Left ventricle myocardium inferior (tissue), 1 donor: Measurements from ENCODE around the gene GPR153. TPM values are rescaled to one million over a fixed set of nuclear protein-coding genes. Genes with fewer than 3 reads are reported as not detected.
A peak's percentile ranks its signal among the peaks of the same experiment; 100 is the strongest.

ENCODE experiments used
- DNase-seq: peaks from one replicate; pipeline ENCODE4 v3.0.0-alpha.2; 2020
- H3K27ac ChIP-seq: fragments of 200-600 bp; replicated peaks from 2 replicates; pipeline ENCODE4 v1.8.0; 2021
- H3K27me3 ChIP-seq: fragments of 200-600 bp; 2 replicates; pipeline ENCODE4 v1.8.0; 2021; ENCODE audit warnings: low read depth
- H3K36me3 ChIP-seq: fragments of 200-600 bp; 2 replicates; pipeline ENCODE4 v1.8.0; 2021
- H3K4me1 ChIP-seq: fragments of 200-600 bp; 2 replicates; pipeline ENCODE4 v1.8.0; 2021
- H3K4me3 ChIP-seq: fragments of 200-600 bp; 2 replicates; pipeline ENCODE4 v1.8.0; 2021; ENCODE audit warnings: mild to moderate bottlenecking, moderate library complexity
- H3K9me3 ChIP-seq: fragments of 200-600 bp; replicated peaks from 2 replicates; pipeline ENCODE4 v1.8.0; 2021
- intact Hi-C: fragments of 100-400 bp; cut with micrococcal nuclease; formaldehyde crosslinking; loops from one replicate; pipeline ENCODE4 v1.11.0; 2022
- total RNA-seq: library from RNA; stranded (reverse); fragmentation: NEBNext Ultra II Directional; extraction: Animal tissue kit (Norgen Biotek cat#: 25700); gene quantifications from one replicate; pipeline ENCODE4 v1.2.1, GENCODE V29; 2021
- TF ChIP-seq, protein P1 (sequence below): fragments of 200-600 bp; IDR thresholded peaks from 2 replicates; pipeline ENCODE4 v1.8.0; 2021; ENCODE audit warnings: antibody characterized with exemption, mild to moderate bottlenecking, borderline replicate concordance
- donor health status: DM: no; HTN: yes; CAD: no; lungs with severe emphysema.

Gene GPR153
- total RNA-seq, 1 donor from 2014 or later: 4.8 TPM

DNA sequence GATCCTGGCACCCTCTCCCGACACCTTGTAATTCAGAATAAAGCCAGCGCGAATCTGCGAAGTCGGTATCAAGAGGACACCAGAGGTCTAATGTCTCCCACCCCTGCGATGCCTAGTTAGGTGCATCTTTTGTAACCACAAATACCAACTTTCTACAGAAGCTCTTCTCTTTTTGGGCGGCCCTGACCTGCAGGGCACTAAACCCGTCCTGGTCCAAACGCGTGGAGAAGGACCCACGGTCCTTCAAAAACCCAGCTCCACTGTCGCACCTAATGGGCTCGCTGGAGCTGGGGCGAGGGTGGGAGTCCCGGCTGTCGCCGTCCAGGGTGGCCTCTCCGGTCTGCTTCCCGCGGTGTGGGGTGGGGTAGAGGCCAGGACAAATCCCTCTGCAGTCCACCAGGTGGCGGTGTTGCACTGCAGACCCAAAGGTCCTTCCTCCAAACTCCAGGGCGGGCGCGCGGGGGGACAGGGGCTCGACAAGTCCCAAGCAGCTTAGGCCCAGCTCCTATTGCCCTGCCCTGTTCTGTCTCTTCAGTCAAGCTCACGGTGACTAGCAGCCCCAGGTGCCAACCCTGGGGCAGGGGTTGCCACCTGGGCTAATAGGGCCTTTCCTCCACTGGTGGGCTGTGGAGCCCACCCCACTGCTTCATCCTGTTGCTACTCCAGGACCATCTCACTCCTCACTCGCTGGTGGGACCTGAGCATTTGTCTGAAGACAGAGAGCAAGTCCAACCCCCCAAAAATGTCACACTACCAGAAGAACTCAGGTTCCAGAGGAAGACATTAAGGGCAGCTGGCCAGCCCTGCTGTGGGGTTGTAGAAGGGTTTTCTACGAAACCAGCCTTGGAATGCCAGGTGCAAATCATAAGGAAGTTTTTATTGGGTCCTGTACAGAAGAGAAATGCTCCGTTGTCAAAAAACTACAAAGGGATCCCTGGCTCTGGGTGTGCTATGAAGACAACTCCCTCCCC lies 14.1 kb downstream of the GPR153 start:
- TF ChIP-seq, protein P1, sequence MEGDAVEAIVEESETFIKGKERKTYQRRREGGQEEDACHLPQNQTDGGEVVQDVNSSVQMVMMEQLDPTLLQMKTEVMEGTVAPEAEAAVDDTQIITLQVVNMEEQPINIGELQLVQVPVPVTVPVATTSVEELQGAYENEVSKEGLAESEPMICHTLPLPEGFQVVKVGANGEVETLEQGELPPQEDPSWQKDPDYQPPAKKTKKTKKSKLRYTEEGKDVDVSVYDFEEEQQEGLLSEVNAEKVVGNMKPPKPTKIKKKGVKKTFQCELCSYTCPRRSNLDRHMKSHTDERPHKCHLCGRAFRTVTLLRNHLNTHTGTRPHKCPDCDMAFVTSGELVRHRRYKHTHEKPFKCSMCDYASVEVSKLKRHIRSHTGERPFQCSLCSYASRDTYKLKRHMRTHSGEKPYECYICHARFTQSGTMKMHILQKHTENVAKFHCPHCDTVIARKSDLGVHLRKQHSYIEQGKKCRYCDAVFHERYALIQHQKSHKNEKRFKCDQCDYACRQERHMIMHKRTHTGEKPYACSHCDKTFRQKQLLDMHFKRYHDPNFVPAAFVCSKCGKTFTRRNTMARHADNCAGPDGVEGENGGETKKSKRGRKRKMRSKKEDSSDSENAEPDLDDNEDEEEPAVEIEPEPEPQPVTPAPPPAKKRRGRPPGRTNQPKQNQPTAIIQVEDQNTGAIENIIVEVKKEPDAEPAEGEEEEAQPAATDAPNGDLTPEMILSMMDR: peak; percentile 95
- DNase-seq: peak; percentile 76
- Histone ChIP-seq H3K9me3 (no peaks in the 10 kb centered on the region), H3K27me3 (peaks cover 96% of the 10 kb centered on the region), H3K4me3 (no peak overlapping the region), H3K27ac (no peak overlapping the region), H3K4me1 (peaks cover 35% of the 10 kb centered on the region), H3K36me3 (no peaks in the 10 kb centered on the region)
- intact Hi-C loops: loop anchor here (2.0 kb wide), 1 partner anchor 96 kb away; no protein-coding TSS in a partner anchor

DNA sequence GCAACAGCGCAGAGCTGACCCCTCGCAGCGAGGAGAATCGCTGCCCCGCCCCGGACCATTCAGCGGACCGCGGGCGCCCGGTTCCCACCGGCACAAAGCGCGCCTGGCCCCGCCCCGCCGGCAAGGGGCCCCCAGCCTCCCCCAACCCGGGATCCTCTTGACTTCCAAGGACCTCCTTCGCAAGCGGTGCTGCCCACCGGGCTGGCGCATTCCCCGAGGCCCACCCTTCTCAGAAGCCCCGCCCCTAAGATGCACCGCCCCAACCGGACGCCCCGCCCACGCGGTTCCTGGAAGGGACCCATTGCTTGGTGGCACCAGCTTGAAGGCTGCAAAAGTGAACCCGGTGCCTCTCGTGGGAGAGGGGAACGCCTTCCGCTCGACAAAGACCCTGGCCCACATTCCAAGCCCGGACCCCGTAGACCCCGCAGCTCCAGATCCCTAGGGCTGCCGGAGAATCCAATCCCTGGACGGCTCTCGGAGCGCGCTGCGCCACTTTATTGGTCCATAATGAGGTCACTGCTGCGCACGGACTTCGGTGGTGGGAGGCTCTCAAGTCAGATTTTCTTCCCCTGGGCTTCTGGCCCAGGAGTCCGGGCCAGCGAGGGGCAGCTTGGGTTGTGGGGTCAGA lies 14.9 kb downstream of the GPR153 start:
- H3K36me3 ChIP-seq: no peaks in the 10 kb centered on the region
- H3K9me3 ChIP-seq: no peaks in the 10 kb centered on the region
- DNase-seq: no peak
- peaks cover 38% of the 10 kb centered on the region for H3K4me1 ChIP-seq
- intact Hi-C loops: loop anchor here (2.0 kb wide), 1 partner anchor 97 kb away; no protein-coding TSS in a partner anchor
- no peak overlapping the region for H3K27ac ChIP-seq
- TF ChIP-seq, protein P1: no peak
- H3K4me3 ChIP-seq: no peak overlapping the region
- H3K27me3 ChIP-seq: peaks cover 96% of the 10 kb centered on the region

- peaks cover 96% of the 10 kb centered on the region for H3K27me3 ChIP-seq
Observed at GRCh38 chr1:6245086-6245868, 15.6 kb downstream of the GPR153 start.

DNA sequence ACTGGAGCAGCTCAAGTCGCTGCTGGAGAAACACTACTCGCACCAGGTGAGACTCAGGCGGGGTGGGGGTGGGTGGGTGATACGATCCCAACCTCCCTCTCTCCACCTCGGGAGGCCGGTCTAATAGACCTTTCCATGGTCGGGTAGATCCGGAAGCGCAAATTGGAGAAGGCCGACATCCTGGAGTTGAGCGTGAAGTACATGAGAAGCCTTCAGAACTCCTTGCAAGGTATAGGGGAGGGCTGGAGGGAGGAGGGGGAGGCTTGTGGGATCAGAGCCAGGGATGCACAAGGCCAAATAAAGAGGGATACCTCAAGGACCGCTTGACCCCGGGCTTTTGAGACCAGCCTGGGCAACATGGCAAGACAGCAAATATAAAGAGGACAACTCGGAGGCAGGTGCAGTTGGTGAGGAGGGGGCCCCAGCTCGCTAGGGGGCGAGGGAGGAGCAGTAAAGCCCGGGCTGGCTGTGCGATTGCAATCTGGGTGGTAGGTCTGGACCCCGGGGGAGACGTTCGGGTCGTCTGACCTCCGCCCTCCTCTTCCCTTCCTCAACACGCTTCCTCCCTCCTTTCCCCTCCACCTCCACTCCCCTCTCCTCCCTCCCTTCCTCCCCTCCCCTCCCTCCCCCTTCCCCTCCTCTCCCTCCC lies 16.4 kb downstream of the GPR153 start:
- Histone ChIP-seq H3K4me3 (no peak overlapping the region), H3K4me1 (peaks cover 38% of the 10 kb centered on the region), H3K36me3 (no peaks in the 10 kb centered on the region), H3K27me3 (peaks cover 97% of the 10 kb centered on the region), H3K9me3 (no peaks in the 10 kb centered on the region), H3K27ac (no peak overlapping the region)
- DNase-seq: no peak
- intact Hi-C loops: no loop called here
- TF ChIP-seq, protein P1: no peak

More at GRCh38 chr1:6245086-6245868, 15.6 kb downstream of the GPR153 start:
- intact Hi-C loops: no loop called here
- Histone ChIP-seq H3K27ac (no peak overlapping the region), H3K4me3 (no peak overlapping the region), H3K36me3 (no peaks in the 10 kb centered on the region), H3K9me3 (no peaks in the 10 kb centered on the region), H3K4me1 (peaks cover 38% of the 10 kb centered on the region)
- DNase-seq: peak; percentile 78
- TF ChIP-seq, protein P1: peak; percentile 84

DNA sequence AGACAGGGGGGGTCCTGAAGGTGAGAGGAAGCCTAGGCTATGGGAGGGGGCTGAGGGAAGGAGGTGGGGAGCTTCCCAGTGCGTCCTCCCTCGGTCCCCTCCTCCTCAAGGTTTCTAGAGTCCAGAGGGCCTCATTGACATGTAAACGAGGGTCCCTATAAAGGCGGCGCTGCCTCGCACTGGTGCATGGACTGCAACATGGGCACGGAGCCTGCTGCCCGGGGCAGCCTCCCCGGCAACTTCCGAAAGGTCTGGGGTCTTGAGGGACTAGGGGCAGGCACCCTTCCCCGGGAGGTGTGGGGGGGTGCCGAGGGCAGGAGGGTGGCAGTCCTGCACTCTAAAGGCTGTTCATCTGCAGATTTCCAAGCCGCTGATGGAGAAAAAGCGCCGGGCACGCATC lies 16.9 kb downstream of the GPR153 start, which contains the start of gene HES3:
Gene HES3 (plus strand): TSS at position 187 of the 400 bp plus-strand sequence. CDS start 187 bp downstream, at position 374.
- H3K4me3 ChIP-seq: no peak within 1 kb of the TSS
- H3K9me3 ChIP-seq: no peaks in the 10 kb centered on the region
- H3K27ac ChIP-seq: no peak within 1 kb of the TSS
- no peaks in the 10 kb centered on the region for H3K36me3 ChIP-seq
- H3K27me3 ChIP-seq: peaks cover 98% of the 10 kb centered on the region
- intact Hi-C loops: no loop called here
- TF ChIP-seq, protein P1: no peak
- no peak for DNase-seq
- H3K4me1 ChIP-seq: peaks cover 34% of the 10 kb centered on the region
